Transverse colon (tissue), 4 donors: Measurements from ENCODE around the gene ABCC10. TPM values are rescaled to one million over a fixed set of nuclear protein-coding genes. Genes with fewer than 3 reads are reported as not detected.

Experiments used
- DNase-seq: peaks from one replicate; pipeline ENCODE4 v3.0.0-alpha.2; 2019
- H3K27ac ChIP-seq, 4 donors: fragments of 200-600 bp; sonication (generic); 2 replicates each; pipeline ENCODE4 v1.5.1; 2016 to 2018; ENCODE audit warnings: inconsistent platforms in 4 of 4
- H3K27me3 ChIP-seq: fragments of 200-600 bp; sonication (generic); 2 replicates; pipeline ENCODE4 v1.5.1; 2017; ENCODE audit warnings: inconsistent platforms
- H3K36me3 ChIP-seq, 4 donors: fragments of 200-600 bp; sonication (generic); 2 replicates each; pipeline ENCODE4 v1.5.1; 2017 to 2019; ENCODE audit warnings: inconsistent platforms in 4 of 4
- H3K4me1 ChIP-seq, 4 donors: fragments of 200-600 bp; sonication (generic); 2 replicates each; pipeline ENCODE4 v1.5.1; 2017 to 2020; ENCODE audit warnings: inconsistent platforms in 4 of 4
- H3K4me3 ChIP-seq, 4 donors: fragments of 200-600 bp; sonication (generic); 1 replicate in 1 of 4; 2 replicates in 3 of 4; pipeline versions ENCODE4 v1.5.1 to v1.6.1; 2017 to 2019; ENCODE audit warnings: inconsistent platforms in 4 of 4
- H3K9me3 ChIP-seq, 2 donors: fragments of 200-600 bp; sonication (generic); 2 replicates each; pipeline ENCODE4 v1.5.1; 2017 to 2019; ENCODE audit warnings: inconsistent platforms in 2 of 2
- EP300 ChIP-seq: sonication (generic); formaldehyde crosslinking; IDR thresholded peaks from one replicate; pipeline ENCODE4 v1.6.1; 2017; ENCODE audit warnings: antibody characterized with exemption, low read depth
- POLR2A ChIP-seq: fragments of 450-650 bp; IDR thresholded peaks from one replicate; pipeline ENCODE4 v1.6.1; 2016; ENCODE audit warnings: antibody characterized with exemption, mild to moderate bottlenecking, moderate library complexity
- POLR2AphosphoS5 ChIP-seq, 3 donors: sonication (generic); formaldehyde crosslinking; IDR thresholded peaks; one replicate each; pipeline ENCODE4 v1.6.1; 2016; ENCODE audit warnings: antibody characterized with exemption in 3 of 3
- WGBS, 2 donors: methylation state at CpG; one replicate each; pipeline ENCODE4 v1.1.5; 2018; ENCODE audit warnings: low coverage in 1 of 2; 5-methylcytosine and 5-hydroxymethylcytosine counted together
- in situ Hi-C, 4 donors: fragments of 200-750 bp; cut with MboI; loops; one replicate each; pipeline versions ENCODE4 v1.15.0 to v1.15.1; 2017; ENCODE audit warnings: low sequenced_read_pairs in 3 of 4, low pct_ligation_motif_present in 1 of 4, low pct_unique_long_range_greater_than_20kb in 1 of 4
- intact Hi-C: fragments of 100-400 bp; cut with DNase I; formaldehyde crosslinking; loops from one replicate; pipeline ENCODE4 v1.15.1; 2023; ENCODE audit warnings: low total_unique reads
- total RNA-seq, 4 donors: library from RNA; depleted of rRNA; stranded (reverse); fragments of >200 nt; gene quantifications; one replicate each; pipeline ENCODE4 v1.1.0, GENCODE V29; 2016
- TF ChIP-seq, protein P1 (sequence below), 5 experiments: fragments of 200-600 bp in 3 of 5; fragments of 450-650 bp in 2 of 5; sonication (generic) in 3 of 5; IDR thresholded peaks; 1 replicate in 2 of 5; 2 replicates in 3 of 5; pipeline ENCODE4 v1.5.1; 2016 to 2017; ENCODE audit warnings: antibody characterized with exemption in 5 of 5, inconsistent platforms in 3 of 5, mild to moderate bottlenecking in 2 of 5, moderate library complexity in 1 of 5

ABCC10 gene
- total RNA-seq, 4 donors from 2014 or later: 28.0 to 56.9 (median 33.7) TPM

DNA sequence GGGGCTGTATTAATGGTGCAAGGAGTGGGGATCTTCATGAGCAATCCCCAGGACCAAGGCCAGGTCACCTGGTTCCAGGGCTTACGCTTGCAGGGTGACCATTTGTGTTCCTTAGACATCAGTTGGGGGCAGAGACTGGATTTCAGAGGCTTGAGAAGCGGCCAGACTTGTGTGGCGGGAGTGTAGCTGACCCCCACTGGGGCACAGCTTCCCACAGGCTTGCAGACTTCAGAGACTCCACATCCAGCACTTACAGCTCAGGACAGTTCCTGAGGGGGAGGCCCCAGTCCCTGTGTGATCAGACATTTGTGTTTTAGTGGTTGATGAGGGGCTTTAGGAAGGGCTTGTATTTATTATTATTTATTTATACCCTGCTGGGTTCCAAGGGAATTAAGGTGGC is 65.3 kb downstream of the ABCC10 start:
- in situ Hi-C loops: no loop called here
- H3K4me3 ChIP-seq: no peak overlapping the region
- TF ChIP-seq EP300 (no peak), POLR2AphosphoS5 (IDR thresholded peaks at IDR 0.05) (no peak), POLR2A (no peak)
- TF ChIP-seq, protein P1, sequence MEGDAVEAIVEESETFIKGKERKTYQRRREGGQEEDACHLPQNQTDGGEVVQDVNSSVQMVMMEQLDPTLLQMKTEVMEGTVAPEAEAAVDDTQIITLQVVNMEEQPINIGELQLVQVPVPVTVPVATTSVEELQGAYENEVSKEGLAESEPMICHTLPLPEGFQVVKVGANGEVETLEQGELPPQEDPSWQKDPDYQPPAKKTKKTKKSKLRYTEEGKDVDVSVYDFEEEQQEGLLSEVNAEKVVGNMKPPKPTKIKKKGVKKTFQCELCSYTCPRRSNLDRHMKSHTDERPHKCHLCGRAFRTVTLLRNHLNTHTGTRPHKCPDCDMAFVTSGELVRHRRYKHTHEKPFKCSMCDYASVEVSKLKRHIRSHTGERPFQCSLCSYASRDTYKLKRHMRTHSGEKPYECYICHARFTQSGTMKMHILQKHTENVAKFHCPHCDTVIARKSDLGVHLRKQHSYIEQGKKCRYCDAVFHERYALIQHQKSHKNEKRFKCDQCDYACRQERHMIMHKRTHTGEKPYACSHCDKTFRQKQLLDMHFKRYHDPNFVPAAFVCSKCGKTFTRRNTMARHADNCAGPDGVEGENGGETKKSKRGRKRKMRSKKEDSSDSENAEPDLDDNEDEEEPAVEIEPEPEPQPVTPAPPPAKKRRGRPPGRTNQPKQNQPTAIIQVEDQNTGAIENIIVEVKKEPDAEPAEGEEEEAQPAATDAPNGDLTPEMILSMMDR (IDR thresholded peaks at IDR 0.05): no peak
- no peaks in the 10 kb centered on the region for H3K9me3 ChIP-seq
- intact Hi-C loops: no loop called here
- no peaks in the 10 kb centered on the region for H3K27me3 ChIP-seq
- H3K36me3 ChIP-seq: no peaks in the 10 kb centered on the region
- 55% methylated on average over 3 of the region's 3 CpGs; no CpG with 5 or more reads in 1 of the 2 donors for WGBS, 2 donors
- no peak for DNase-seq
- H3K4me1 ChIP-seq: peaks cover 8 to 29% (median 19%) of the 10 kb centered on the region in 4 donors
- H3K27ac ChIP-seq: no peak overlapping the region

DNA sequence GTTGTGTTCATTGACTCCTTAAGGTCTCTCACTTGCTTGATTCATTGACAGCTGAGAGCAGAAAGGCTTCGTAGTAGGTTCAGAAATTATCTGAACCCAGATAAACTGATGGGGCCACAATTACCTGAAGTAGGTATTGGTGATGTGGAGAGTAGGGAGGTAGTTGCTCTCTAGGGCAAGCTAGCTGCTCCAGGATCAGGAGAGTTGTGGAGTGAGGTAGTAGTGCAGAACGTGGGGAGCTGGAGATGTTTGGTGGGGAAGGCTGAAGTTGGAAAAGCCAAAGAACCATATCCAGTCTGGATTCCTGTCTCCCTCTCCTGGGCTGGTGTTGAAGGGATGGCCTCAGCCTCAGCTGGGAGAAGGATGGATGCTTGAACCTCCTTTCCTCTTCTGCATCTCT is 65.9 kb downstream of the ABCC10 start:
- WGBS, 2 donors: 85 to 100% methylated on average over 1 to 2 of the region's 2 CpGs
- no peaks in the 10 kb centered on the region for H3K36me3 ChIP-seq

DNA sequence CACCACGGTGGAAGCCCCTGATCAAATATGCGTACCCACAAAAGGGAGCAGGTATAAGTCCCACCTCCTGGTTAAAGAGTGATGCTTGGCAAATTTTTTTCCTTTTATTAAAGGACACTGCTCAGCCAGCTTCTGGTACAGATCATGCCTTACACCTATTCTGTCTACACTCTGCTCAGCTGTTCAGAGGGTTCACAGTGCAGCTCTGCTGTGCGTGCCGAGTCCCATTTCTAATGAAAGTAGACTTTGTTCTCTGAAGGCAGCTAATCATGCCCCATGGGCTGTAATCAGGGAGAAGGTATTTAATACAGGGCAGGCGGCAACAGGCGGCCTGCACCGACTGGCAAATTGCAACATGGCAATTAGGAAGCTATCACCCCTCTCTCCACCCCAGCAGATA is 66.5 kb downstream of the ABCC10 start:
- TF ChIP-seq, protein P1 (IDR thresholded peaks at IDR 0.05): no peak
- no peak for TF ChIP-seq POLR2A
- TF ChIP-seq POLR2AphosphoS5 (IDR thresholded peaks at IDR 0.05): no peak
- TF ChIP-seq EP300: no peak
- in situ Hi-C loops: no loop called here
- intact Hi-C loops: no loop called here
- DNase-seq: no peak
- Histone ChIP-seq H3K27ac (no peak overlapping the region), H3K36me3 (peaks cover 0 to 5% (median under 1%) of the 10 kb centered on the region in 4 donors), H3K4me1 (peaks cover 8 to 29% (median 19%) of the 10 kb centered on the region in 4 donors), H3K9me3 (no peaks in the 10 kb centered on the region), H3K4me3 (no peak overlapping the region), H3K27me3 (no peaks in the 10 kb centered on the region)
- 95 to 97% methylated on average over 3 to 7 of the region's 7 CpGs for WGBS, 2 donors

More for the DNA sequence above, 65.9 kb downstream of the ABCC10 start:
- no peak for TF ChIP-seq POLR2A
- TF ChIP-seq, protein P1 (IDR thresholded peaks at IDR 0.05): no peak
- no peak for TF ChIP-seq EP300
- no peak for TF ChIP-seq POLR2AphosphoS5 (IDR thresholded peaks at IDR 0.05)
- in situ Hi-C loops (no loop called here), intact Hi-C loops (no loop called here)
- Histone ChIP-seq H3K9me3 (no peaks in the 10 kb centered on the region), H3K27me3 (no peaks in the 10 kb centered on the region), H3K27ac (no peak overlapping the region), H3K4me1 (peaks cover 8 to 29% (median 19%) of the 10 kb centered on the region in 4 donors), H3K4me3 (no peak overlapping the region)
- DNase-seq: no peak

DNA sequence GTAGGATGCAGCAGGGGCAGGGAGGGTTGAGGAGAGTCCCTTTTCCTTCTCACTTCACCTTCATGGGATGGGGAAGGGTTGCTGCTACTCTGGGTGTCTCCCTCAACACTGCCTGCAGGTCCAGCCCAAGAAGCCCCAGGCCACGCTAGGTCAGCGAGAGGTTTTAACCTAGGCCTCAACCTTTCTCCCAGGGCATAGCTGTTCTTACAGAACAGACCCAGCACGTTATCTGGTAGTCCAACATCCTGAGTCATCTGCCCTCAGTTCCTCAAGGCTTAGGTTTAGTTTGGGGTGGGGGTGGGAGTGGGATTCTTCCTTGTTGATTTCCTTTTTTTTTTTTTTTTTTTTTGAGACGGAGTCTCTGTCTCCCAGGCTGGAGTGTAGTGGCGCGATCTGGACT is 67.0 kb downstream of the ABCC10 start:
- H3K27ac ChIP-seq: no peak overlapping the region
- TF ChIP-seq, protein P1 (IDR thresholded peaks at IDR 0.05): no peak
- TF ChIP-seq POLR2AphosphoS5 (IDR thresholded peaks at IDR 0.05) (no peak), EP300 (no peak), POLR2A (no peak)
- WGBS, 2 donors: 92 to 100% methylated on average over 3 to 6 of the region's 6 CpGs
- no peak for DNase-seq
- peaks cover 0 to 6% (median 4%) of the 10 kb centered on the region in 4 donors for H3K36me3 ChIP-seq
- no peaks in the 10 kb centered on the region for H3K9me3 ChIP-seq
- in situ Hi-C loops: no loop called here
- no peak overlapping the region for H3K4me3 ChIP-seq
- H3K4me1 ChIP-seq: peaks cover 8 to 29% (median 19%) of the 10 kb centered on the region in 4 donors
- intact Hi-C loops: no loop called here
- no peaks in the 10 kb centered on the region for H3K27me3 ChIP-seq
